C4-2B (cell line): ENCODE results near the gene ZNF529.
"Not testable (repeated sequence)": the region's sequence is repeated elsewhere in the genome, so short reads cannot be mapped to it uniquely, and the experiment has no call there.

ENCODE experiments used
- H3K27ac ChIP-seq: fragments of 450-650 bp; 2 replicates; pipeline ENCODE4 v1.5.1; 2017
- CTCF ChIP-seq: fragments of 450-650 bp; conservative IDR thresholded peaks from 2 replicates; pipeline ENCODE4 v1.5.1; 2017; ENCODE audit warnings: mild to moderate bottlenecking
- ZFX ChIP-seq: fragments of 450-650 bp; IDR thresholded peaks from 2 replicates; pipeline ENCODE4 v1.6.1; 2017

ZNF529 gene

GRCh38 chr19:36573020-36573894 lies at the start of gene ZNF529:
TSS of gene ZNF529 (minus strand) at chr19:36573292. CDS start at chr19:36572346, 946 bp downstream.
- TF ChIP-seq CTCF (no peak; the same call in 1 of the 2 replicates), ZFX (peak; percentile 85)
- peak within 1 kb of the TSS; percentile 74 for H3K27ac ChIP-seq

GRCh38 chr19:36605877-36606478 lies 32.9 kb upstream of the ZNF529 start:
- no peak for TF ChIP-seq CTCF
- no peak for TF ChIP-seq ZFX
- H3K27ac ChIP-seq: peak overlapping the region; percentile 74

- peak within 1 kb of the TSS; percentile 74 for H3K27ac ChIP-seq
- no peak for TF ChIP-seq CTCF
- peak; percentile 80 for TF ChIP-seq ZFX
Measured at GRCh38 chr19:36605101-36605876, 32.2 kb upstream of the ZNF529 start, which contains the start of gene ZNF382. TSS of gene ZNF382 (plus strand) at chr19:36605313. CDS start at chr19:36609915, 4,602 bp downstream.

GRCh38 chr19:36604656-36605100 lies 31.6 kb upstream of the ZNF529 start:
- peak overlapping the region; percentile 74 for H3K27ac ChIP-seq
- TF ChIP-seq CTCF (no peak), ZFX (no peak)

- H3K27ac ChIP-seq: not testable (repeated sequence)
Measured at GRCh38 chr19:36602681-36603080, 29.6 kb upstream of the ZNF529 start.

GRCh38 chr19:36579255-36579654 lies 6.2 kb upstream of the ZNF529 start:
- no peak overlapping the region for H3K27ac ChIP-seq
- TF ChIP-seq CTCF (no peak), ZFX (no peak)

GRCh38 chr19:36577271-36577996 lies 4.3 kb upstream of the ZNF529 start:
- no peak for TF ChIP-seq ZFX
- no peak for TF ChIP-seq CTCF

More at GRCh38 chr19:36577271-36577996, 4.3 kb upstream of the ZNF529 start:
- H3K27ac ChIP-seq: no peak overlapping the region
